Nephron progenitor cell (in vitro differentiated cells): ENCODE measurements around the gene PRKAG2.

Experiments
- DNase-seq: peaks from one replicate; pipeline ENCODE4 v3.0.0; 2021
- H3K27ac Mint-ChIP-seq: 2 replicates; pipeline ENCODE4 v1.8.0; 2021; ENCODE audit warnings: mild to moderate bottlenecking, moderate library complexity, mixed read lengths
- H3K27me3 Mint-ChIP-seq: 2 replicates; pipeline ENCODE4 v1.8.0; 2021; ENCODE audit warnings: mild to moderate bottlenecking, low read depth, mixed read lengths; ENCODE audit not compliant: poor library complexity
- H3K36me3 Mint-ChIP-seq: 2 replicates; pipeline ENCODE4 v1.8.0; 2021; ENCODE audit warnings: low read depth, mixed read lengths
- H3K4me1 Mint-ChIP-seq: 2 replicates; pipeline ENCODE4 v1.8.0; 2021; ENCODE audit warnings: mixed read lengths
- H3K4me3 Mint-ChIP-seq: 2 replicates; pipeline ENCODE4 v1.8.0; 2021; ENCODE audit warnings: mild to moderate bottlenecking, moderate library complexity, mixed read lengths
- H3K9me3 Mint-ChIP-seq: 2 replicates; pipeline ENCODE4 v1.8.0; 2021; ENCODE audit warnings: mild to moderate bottlenecking, moderate library complexity, mixed read lengths
- CTCF ChIP-seq: fragments of 200-600 bp; sonication (generic); IDR thresholded peaks from 2 replicates; pipeline ENCODE4 v1.5.0; 2021; ENCODE audit warnings: antibody characterized with exemption

Gene PRKAG2

GRCh38 chr7:151711906-151712809, 164.8 kb downstream of the PRKAG2 start:
- peaks cover 22% of the 10 kb centered on the region for H3K27me3 Mint-ChIP-seq
- no peaks in the 10 kb centered on the region for H3K9me3 Mint-ChIP-seq
- peaks cover 32% of the 10 kb centered on the region for H3K4me1 Mint-ChIP-seq
- no peak for TF ChIP-seq CTCF
- H3K4me3 Mint-ChIP-seq: no peak overlapping the region
- no peak for DNase-seq
- H3K27ac Mint-ChIP-seq: no peak overlapping the region
- no peaks in the 10 kb centered on the region for H3K36me3 Mint-ChIP-seq

GRCh38 chr7:151711435-151711872, 165.5 kb downstream of the PRKAG2 start:
- Mint-ChIP-seq H3K27me3 (peaks cover 15% of the 10 kb centered on the region), H3K36me3 (no peaks in the 10 kb centered on the region), H3K4me3 (no peak overlapping the region), H3K27ac (no peak overlapping the region), H3K4me1 (peaks cover 27% of the 10 kb centered on the region), H3K9me3 (no peaks in the 10 kb centered on the region)
- DNase-seq: no peak
- TF ChIP-seq CTCF: no peak

- no peak for TF ChIP-seq CTCF
- H3K9me3 Mint-ChIP-seq: no peaks in the 10 kb centered on the region
- H3K27me3 Mint-ChIP-seq: peaks cover 11% of the 10 kb centered on the region
- peaks cover 27% of the 10 kb centered on the region for H3K4me1 Mint-ChIP-seq
- no peak overlapping the region for H3K4me3 Mint-ChIP-seq
- peak overlapping the region; percentile 10 for H3K27ac Mint-ChIP-seq
- no peak for DNase-seq
- no peaks in the 10 kb centered on the region for H3K36me3 Mint-ChIP-seq
These were observed 166.1 kb downstream of the PRKAG2 start for GRCh38 chr7:151710646-151711434.

- no peak for TF ChIP-seq CTCF
- H3K4me1 Mint-ChIP-seq: peaks cover 34% of the 10 kb centered on the region
These were observed 166.7 kb downstream of the PRKAG2 start for GRCh38 chr7:151710121-151710640.

GRCh38 chr7:151709141-151710038, 167.5 kb downstream of the PRKAG2 start:
- Mint-ChIP-seq H3K4me1 (peaks cover 37% of the 10 kb centered on the region), H3K36me3 (no peaks in the 10 kb centered on the region), H3K27ac (no peak overlapping the region), H3K9me3 (no peaks in the 10 kb centered on the region), H3K4me3 (no peak overlapping the region), H3K27me3 (peaks cover 15% of the 10 kb centered on the region)
- DNase-seq: no peak
- no peak for TF ChIP-seq CTCF

More at GRCh38 chr7:151710121-151710640, 166.7 kb downstream of the PRKAG2 start:
- H3K36me3 Mint-ChIP-seq: no peaks in the 10 kb centered on the region
- no peaks in the 10 kb centered on the region for H3K9me3 Mint-ChIP-seq
- H3K27me3 Mint-ChIP-seq: peaks cover 12% of the 10 kb centered on the region
- H3K4me3 Mint-ChIP-seq: no peak overlapping the region
- H3K27ac Mint-ChIP-seq: peak overlapping the region; percentile 10
- no peak for DNase-seq
